HEK293T (cell line): Measurements from ENCODE around the gene PFN2.

Experiments
- ELF4 ChIP-seq: fragments of 450-650 bp; IDR thresholded peaks from 2 replicates; pipeline ENCODE4 v1.6.1; 2017; ENCODE audit warnings: antibody characterized with exemption
- FOXA1 ChIP-seq: fragments of 450-650 bp; IDR thresholded peaks from 2 replicates; pipeline ENCODE4 v1.6.1; 2016; ENCODE audit warnings: mild to moderate bottlenecking
- NFRKB ChIP-seq: fragments of 450-650 bp; IDR thresholded peaks from 2 replicates; pipeline ENCODE4 v1.6.1; 2016; ENCODE audit warnings: mild to moderate bottlenecking, moderate library complexity
- SP1 ChIP-seq: fragments of 450-650 bp; IDR thresholded peaks from 2 replicates; pipeline ENCODE4 v1.6.1; 2017

DNA sequence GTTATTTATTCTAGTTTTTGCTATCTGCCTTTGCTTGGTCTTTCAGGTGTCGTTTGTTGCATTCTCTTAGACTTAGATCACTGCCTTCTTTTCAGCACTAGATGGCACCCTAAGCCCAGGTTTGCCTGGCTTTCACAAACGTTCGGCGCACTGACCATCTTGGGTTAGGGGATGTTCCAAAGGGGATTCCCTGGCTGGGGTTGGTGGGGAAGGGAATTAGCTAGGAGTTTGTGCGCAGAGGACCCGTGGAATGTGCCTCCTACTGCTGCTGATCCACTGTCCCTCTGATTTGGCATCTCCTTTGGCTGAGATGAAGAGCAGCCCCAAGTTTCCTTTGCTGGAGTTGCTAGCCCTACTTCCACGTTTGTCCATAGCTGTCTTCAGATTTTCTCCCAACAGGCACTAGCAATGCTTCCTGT, 33.9 kb downstream of the PFN2 start:
- no peak for TF ChIP-seq SP1
- no peak for TF ChIP-seq FOXA1
- TF ChIP-seq ELF4: no peak
- no peak for TF ChIP-seq NFRKB
